ENCODE results near the gene TMEM239.
"Not testable (repeated sequence)": the region's sequence is repeated elsewhere in the genome, so short reads cannot be mapped to it uniquely, and the experiment has no call there.

TMEM239 gene

DNA sequence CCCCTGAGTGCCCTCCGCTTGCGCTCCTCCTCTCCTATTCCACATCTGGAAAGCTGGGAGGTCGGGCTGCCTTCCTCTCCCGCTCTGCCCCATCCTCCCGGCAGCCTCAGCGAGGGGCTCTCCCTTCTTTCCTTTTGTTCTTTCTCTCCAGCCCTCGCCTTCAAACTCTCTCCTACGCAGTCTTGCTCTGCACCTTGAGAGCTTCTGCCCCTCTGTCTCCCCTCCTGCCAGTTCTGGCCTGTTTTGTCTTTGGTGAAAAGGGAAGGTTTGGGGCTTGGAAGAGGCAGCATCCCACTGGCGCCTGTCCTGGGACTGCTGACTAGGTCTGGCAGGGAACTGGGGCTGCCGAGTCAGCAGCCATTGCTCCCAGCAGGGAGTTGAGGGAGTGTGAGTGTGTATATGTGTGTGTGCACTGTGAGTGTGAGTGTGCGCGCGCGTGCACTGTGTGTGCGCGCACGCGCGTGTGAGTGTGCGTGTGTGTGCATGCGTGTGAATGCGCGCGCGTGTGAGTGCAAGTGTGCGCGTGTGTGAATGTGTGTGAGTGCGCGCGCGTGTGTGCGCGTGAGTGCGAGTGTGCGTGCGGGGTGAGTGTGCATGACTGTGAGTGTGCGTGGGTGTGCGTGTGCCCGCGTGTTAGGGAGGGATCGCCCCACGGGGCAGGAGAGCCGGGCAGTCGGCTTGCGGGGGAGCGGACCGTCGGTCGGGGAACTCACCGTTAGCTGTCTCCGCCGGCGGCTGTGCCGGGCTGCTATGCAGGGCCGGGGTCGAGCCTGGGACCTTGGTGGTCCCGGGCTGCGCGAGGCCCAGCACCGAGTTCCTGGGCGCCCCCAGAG, 16.3 kb upstream of the TMEM239 start:
- no peak for DNase-seq

DNA sequence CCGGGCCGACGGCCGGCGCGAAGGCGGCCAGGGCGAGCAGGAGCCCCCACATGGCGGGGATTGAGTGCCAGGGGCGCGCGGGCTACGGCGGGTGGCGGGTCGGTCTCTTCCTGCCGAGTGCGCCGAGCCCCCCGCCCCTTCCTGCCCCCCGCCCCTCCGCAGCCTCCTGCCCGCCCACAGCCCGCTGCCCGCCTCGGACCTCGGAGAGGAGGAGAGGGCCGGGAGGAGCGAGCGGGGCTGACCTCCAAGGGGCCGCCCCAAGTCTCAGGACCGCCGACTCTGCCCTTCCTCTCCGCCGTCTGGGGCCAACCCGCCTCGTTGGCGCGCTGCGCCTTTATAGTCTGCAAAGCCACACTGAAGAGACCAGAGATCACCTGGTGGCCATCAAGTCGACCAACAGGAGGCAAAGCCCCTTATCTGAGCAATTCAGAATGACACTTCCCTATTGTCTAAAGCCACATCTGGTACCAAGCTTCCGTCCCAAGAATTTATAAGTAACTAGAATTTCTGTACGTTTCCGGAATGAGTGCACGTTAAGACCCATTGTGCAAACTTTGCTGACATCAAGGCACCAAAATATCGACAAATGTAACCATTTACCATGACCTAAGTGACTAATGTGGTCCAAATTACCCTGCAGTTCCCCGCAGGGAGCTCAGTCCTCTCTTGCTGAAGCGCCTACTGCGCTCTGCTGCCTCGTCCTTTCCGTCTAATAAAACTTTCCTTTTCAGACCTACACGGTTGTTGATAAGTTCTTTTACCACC, 15.5 kb upstream of the TMEM239 start, which contains the start of gene CPXM1:
Gene CPXM1, minus strand, starts transcription at position 107 of the 765 bp plus-strand sequence. Its CDS starts 55 bp downstream, at position 52.
- DNase-seq, result peak; percentile 74

DNA sequence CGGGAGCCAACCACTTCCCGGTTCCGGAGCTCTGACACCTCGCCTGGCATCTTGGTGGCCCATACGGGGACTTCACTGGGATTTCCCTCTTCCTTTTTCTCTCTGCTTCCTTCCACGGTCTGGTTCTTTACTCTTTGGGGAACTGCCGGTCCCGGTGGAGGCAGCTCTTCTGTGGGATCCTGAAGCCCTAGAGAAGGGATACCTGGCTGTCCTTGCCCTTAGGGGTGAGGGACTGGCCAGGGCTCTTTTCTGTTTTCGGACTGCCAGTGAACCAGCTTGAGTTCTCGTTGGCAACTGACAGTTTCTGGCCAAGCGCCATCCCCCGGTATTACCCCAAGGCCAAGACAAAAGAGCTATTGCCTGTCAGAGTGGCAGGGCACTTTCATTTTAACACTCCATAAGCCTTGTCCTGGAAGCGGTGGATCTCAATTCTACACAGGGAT, 14.9 kb upstream of the TMEM239 start:
- DNase-seq, result no peak

DNA sequence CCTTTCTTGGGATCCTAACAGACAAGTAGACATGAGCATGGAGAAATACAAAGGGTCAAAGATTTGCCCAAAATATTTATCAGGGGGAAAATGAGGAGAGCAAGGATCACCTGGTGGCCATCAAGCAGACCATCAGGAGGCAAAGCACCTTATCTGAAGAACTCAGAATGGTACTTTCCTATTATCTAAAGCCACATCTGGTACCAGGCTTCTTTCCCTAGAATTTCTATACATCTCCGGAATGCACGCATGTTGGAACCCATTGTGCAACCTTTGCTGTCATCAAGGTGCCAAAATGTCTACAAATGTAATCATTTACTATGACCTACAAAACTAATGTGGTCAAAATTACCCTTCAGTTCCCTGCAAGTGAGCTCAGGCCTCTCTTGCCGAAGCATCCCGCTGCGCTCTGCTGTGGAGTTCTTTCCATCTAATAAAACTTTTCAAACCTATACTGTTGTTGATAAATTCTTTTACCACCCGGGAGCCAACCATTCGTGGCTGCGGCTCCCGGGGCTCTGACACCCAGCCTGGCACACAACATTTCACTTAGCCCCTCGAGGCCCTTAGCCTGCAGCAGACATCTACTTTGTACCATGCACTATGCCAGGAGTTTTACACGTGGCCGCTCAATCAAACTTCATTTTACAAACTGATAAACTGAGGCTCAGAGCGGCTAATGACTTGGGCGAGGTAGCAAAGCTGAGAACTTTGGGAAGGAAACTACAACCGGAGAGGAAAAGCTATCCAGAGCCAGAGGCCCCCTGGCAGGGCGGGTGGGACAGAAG, 11.9 kb upstream of the TMEM239 start:
- DNase-seq, result peak; percentile 32

DNA sequence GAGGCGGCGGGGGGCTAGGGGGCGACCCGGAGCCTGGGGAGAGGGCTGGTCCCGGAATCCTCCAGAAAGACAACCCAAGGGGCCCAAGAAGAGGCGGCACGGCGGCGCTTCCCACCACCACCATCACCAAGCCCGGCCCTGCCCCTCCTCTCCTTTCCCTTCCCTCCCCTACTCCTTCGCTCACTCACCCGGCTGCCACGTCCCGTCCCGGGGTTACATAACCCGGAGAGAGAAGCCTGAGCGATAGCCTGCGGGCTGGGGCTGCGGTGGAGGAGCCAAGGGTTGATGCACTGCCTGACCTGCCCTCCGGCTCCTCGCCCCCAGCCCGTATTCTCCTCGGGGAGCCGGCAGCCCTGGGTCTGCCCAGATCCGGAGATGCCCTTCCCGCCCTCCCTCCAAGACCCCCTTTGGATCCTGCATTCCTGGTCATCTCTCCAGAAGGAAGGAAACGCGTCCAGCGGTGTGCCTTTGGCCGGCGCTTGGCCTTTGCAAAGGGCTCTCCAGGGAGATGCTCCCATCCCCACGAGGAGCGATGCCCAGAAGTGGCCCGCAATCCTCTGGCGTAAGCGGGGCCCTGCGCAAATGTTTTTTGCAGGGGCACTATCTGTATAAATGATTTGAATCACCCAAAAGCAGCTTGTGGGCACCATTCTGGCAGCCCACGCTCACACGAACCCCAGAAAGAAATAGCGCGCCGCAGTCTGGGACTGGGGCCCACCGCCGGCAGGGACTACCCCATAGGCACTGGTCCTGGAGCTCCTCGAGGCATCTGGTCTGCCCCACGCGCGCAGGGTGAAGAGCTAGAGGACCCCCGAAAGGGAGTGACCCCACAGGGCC, 11.1 kb upstream of the TMEM239 start:
- no peak for DNase-seq

DNA sequence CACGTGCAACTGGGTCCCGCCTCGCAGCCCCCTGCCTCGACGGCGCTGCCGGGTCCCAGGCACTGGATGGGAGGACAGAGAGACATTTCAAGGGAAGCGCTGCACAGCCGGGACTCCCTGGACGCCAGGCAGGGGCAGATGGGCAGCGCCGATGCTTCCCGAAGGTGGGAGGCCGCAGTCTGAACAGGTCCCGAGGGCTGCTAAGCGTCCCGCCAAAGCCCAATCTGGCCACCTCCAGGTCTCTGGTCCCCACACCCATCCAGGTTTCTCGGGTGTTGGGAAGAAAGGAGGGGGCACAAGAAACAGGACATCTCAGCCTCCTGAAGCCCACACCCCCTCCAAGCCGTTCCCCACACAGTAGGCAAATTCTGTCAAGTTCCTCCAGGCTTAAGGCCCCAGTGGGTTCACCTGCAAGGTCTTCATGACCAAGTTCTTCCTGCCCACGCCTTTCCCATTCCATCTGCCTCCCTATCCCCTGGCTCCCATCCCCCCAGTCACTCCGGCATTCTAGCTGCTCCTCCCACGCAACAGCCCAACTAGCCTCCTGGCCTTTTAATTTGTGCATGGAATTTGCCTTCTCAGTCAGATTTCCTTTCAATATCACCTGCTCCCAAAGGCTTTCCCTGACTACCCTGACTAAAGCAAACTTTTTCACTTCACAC, 10.3 kb upstream of the TMEM239 start:
- no peak for DNase-seq

DNA sequence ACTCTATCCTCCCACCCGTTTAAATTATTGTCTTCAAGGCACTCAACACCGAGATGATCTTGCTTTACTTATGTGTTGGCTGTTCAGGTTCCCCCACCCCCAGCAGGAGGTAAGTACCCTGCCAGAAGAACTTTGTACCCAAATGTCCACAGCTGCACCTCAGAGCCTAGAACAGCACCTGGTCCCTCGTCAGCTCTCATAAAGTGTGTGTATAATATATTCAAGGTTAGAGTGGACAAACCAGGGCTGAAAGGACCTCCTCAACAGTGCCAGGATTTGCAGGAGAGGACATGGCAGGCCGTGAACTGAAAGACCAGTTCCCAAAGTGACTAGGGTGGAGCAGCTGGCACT, 9.8 kb upstream of the TMEM239 start:
- no peak for DNase-seq

DNA sequence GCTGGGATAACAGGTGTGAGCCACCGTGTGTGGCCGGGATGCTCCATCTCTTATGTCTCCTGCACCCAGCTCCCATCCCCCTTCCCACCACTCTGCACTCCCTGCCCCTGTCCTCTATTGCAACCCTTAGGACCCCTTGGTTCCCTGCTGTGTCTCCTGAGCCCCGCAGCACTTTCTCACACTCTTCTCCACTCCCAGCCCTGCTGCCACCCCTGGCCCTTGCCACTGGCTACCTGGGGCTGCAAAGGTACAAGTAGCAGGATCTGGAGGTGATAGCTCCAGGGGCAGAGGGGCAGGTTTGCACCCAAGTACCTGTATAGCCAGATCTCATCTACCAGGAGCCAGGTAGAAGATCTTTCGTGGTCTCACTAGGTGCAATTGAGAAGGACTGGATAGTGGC, 9.1 kb upstream of the TMEM239 start:
- DNase-seq, result no peak

DNA sequence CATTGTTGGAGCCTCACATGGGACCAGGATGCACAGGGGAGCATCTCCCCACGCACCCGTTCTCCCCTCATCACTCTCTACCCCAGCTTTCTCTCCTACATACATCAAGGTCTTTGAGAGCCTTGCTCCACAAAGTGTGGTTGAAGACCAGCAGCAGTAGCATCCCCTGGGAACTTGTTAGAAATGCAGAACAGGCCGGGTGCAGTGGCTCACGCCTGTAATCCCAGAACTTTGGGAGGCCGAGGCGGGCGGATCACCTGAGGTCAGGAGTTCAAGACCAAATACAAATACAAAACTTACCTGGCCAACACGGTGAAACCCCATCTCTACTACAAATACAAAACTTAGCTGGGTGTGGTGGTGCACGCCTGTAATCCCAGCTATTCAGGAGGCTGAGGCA, 8.2 kb upstream of the TMEM239 start:
- not testable (repeated sequence) for DNase-seq

DNA sequence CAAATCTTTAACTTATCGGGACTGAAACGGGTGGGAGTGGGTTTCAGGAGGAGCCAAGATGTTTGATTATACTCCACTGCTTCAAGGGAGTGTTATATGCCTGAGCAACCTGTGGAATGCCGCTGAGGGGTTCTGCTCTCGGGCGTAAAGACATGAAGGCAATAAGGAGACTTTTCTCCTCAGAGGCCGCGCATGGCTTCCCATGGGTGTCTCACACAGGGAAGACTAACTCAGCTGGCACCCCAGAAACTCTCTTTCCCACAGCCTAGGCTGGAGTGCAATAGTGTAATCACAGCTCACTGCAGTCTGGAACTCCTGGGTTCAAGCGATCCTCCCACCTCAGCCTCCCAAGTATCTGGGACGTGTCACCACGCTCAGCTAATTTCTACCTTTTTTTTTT, 6.5 kb upstream of the TMEM239 start:
- DNase-seq, result no peak

DNA sequence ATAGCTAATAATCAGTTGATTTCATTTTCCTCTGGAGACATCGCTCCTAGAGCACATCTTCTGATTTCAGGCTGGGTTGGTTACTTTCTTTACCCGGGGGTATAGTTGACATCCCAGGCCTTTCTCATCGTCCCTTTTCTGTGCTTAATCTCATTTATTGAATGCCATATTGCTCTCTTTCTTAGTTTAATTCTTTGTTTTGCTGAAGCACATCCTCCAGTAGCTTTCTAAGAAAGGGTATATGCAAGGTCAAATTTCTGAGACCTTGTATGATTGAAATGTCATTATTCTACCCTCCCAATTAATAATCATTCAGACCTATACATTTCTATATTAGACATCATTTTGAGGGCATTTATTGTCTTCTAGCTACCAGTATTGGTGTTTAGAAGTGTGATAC, 4.0 kb upstream of the TMEM239 start:
- DNase-seq, result no peak

DNA sequence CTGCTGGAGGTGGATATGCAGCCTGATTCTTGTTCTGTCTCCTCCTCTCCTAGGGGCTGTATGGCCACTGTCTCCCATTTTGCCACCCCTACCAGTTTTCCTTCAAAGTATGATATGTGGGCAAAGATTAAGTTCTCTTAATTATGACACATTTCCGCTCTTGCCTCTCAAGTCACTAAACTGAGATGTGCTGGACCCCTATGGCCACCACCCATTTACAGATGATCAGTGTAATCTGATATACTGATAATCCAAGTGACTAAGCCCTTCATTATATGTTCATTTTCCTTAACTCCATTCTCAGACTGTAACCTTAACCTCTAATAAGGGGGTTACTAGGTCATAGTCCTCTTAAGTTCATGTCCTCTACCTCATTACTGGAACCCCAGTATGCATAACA, 2.1 kb upstream of the TMEM239 start:
- DNase-seq, result no peak

DNA sequence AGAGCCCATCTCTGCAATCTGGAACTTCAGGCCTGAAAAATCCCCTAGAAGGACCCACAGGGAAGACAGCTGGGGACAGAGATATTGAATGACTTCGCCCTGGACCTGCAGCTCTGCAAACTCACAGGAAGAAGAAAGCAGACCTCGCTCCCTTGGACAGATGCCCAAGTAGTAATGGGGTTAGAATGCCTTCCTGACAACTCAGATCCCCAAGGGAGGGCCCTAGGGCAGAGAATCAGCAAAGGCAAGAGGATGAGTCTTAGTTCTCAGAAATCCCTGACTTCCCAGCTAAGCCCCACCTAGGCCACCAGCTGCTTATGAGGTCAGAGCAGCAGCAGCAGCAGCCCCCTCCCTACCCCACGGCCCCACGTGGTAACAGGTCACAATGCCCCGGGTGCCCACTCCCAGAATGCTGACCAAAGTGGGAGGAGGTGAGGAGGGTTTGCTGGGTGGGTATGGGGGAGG, 1.5 kb upstream of the TMEM239 start, which contains the start of gene C20orf141:
Gene C20orf141, plus strand, starts transcription at position 401 of the 465 bp plus-strand sequence. CDS start 198 bp downstream, outside the sequence.
- DNase-seq, result peak; percentile 55

DNA sequence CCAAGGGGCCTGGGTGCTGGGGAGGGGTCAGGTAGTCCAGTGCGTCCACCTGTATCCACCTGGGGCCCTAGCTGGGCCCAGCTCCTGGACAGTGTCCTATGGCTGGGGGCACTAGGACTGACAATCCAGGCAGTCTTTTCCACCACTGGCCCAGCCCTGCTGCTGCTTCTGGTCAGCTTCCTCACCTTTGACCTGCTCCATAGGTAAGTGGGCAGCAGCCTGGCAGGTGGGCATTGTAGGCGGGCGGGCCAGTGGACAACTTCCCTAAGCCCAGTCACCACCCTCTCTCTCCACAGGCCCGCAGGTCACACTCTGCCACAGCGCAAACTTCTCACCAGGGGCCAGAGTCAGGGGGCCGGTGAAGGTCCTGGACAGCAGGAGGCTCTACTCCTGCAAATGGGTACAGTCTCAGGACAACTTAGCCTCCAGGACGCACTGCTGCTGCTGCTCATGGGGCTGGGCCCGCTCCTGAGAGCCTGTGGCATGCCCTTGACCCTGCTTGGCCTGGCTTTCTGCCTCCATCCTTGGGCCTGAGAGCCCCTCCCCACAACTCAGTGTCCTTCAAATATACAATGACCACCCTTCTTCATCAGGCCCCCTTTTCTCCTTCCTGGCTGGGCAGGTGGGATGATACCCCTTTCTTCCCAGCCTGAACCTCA, 793 bp upstream of the TMEM239 start:
- DNase-seq, result no peak

DNA sequence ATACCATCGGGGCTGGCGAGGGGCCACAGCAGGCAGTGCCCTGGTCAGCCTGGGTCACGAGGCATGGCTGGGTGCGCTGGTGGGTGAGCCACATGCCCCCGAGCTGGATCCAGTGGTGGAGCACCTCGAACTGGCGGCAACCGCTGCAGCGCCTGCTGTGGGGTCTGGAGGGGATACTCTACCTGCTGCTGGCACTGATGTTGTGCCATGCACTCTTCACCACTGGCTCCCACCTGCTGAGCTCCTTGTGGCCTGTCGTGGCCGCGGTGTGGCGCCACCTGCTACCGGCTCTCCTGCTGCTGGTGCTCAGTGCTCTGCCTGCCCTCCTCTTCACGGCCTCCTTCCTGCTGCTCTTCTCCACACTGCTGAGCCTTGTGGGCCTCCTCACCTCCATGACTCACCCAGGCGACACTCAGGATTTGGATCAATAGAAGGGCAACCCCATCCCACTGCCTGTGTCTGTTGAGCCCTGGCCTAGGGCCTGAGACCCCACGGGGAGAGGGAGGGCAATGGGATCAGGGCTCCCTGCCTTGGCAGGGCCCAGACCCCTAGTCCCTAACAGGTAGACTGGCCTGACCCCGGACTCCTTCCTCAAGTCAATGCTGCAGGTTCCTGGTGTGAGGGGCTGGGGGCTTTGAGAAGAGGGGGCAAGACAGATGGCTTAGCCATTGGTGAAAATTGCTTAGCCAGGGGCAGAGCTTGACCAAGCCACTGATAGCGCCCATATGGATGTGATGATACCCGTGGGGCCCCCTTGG, 598 bp downstream of the TMEM239 start:
- no peak for DNase-seq

DNA sequence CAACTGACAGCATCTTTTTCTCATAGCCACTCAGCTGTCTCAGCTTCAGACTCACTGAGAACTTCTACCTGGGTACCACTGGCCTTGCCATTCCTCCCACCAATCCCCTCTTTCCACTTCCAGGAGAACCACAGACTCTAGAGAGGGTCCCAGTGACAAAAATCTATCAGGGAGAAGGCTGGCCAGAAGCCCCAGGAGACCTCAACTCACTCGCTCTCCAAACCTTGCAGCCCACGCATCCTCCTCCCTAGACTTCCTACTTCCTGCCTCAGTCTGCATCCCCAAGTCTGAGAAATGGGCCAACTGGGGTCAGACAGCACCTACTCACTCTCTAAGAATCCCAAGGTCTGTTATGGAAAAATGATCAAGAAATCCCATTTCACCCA, 1.2 kb downstream of the TMEM239 start:
- DNase-seq, result no peak

DNA sequence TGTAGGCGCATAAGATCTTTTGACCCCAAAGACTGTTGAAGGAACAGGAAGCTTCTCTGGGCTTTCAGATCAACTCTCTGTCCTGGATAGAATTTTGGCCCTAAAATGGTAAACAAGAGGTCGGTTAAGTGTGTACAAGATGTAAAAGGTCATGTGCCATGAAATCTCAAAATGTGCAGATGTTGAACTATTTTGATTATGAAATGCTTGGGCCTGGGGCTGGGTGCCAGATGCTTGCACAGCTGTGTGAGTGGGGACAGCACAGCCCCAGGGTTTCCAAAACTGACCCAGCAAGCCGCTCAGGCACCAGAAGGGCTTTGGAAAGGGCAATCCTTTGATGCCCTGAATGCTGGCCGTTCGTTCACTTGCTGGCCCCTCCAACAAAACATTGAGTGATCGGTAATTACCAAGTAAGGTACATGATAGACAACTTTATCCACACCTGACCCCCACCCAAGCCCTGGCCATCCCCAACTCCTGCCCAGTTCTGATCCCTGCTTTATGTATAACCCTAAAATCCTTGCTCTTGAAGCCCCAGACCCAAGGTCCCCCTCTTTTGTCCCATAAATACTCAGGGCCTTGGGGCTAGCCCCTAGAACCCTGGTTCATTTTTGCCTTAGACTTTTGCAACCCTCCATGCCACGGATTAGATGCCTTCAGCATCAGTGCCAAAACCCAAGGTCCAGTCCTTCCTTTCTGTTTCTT, 1.9 kb downstream of the TMEM239 start:
- no peak for DNase-seq

DNA sequence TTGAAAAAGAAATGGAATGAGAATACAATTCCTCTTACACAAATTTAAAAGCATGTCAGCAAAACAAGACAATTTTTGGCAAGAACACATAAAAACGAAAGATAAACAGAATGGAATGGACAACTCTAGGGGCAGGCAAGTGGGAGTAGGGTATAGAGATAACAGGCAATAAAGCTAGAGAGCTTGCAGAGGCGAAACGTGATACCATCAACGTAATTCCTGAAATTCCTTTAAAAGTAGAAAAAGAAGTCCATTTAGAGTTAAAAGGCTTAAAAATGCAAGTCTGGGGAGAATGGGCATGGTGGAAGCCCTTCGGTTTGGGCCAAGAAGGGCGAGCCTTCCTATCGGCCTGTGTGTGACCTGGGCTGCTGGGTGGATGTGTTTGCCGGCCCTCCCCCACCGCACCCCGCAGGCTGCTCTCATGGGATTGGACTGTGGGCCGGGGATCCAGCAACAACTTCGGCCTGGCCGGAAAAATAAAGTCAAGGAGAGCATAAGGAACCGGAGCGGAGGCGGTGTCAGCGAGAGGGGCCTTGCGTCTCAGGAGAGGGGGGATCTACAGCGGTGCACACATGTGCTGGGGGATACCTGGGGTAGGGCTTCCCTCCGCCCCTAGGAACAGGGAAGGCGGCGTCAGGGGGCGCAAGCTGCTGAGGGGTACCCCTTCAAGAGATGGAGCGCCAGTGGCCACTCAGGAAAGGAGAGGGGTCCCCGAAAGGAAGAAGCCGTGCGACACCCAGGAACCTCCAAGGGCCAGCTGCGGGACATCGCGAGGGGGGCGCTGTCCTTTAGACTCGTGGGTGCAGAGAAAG, 4.1 kb downstream of the TMEM239 start:
- DNase-seq, result no peak

Data from hematopoietic multipotent progenitor cell treated with erythropoietin and hydrocortisone succinate and interleukin-3 and kit ligand, for 8 days (in vitro differentiated cells).